ENCODE data around the gene SENP8.

The SENP8 gene

DNA sequence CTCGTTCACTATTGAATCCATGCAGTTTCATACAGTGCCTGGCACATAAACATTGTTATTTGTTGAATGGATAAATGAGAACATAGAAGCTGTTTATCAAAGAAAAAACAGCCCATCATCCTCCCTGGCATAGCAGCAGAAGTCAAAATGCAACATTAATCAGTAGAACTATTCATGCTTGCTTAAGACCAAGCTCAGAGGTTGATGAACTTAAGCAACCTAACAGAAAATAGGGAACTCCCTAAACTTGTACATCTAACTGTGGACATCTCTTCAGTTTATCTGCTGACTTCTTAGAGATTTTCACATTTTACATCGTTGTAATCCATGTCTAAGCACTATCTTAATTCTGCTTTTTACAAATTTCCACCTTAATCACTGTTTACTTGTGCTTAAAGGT is 29.2 kb downstream of the SENP8 start:
- no peak for TF ChIP-seq TAF1 (IDR thresholded peaks at IDR 0.05; ENCODE audit: low read depth)
- TF ChIP-seq EGR1 (IDR thresholded peaks at IDR 0.05), result no peak
- TF ChIP-seq, protein P1, sequence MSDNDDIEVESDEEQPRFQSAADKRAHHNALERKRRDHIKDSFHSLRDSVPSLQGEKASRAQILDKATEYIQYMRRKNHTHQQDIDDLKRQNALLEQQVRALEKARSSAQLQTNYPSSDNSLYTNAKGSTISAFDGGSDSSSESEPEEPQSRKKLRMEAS (IDR thresholded peaks at IDR 0.05), result no peak
- no peak for TF ChIP-seq NFIC (IDR thresholded peaks at IDR 0.05)
- TF ChIP-seq CEBPB (IDR thresholded peaks at IDR 0.05), result no peak
- no peak for TF ChIP-seq EP300 (IDR thresholded peaks at IDR 0.05; ENCODE audit: borderline replicate concordance)
- TF ChIP-seq TCF12 (IDR thresholded peaks at IDR 0.05; ENCODE audit: low read depth), result no peak
- TF ChIP-seq FOXM1 (IDR thresholded peaks at IDR 0.05; ENCODE audit: borderline replicate concordance, low read depth), result no peak
- TF ChIP-seq YY1 (IDR thresholded peaks at IDR 0.05; ENCODE audit: low read depth), result no peak

DNA sequence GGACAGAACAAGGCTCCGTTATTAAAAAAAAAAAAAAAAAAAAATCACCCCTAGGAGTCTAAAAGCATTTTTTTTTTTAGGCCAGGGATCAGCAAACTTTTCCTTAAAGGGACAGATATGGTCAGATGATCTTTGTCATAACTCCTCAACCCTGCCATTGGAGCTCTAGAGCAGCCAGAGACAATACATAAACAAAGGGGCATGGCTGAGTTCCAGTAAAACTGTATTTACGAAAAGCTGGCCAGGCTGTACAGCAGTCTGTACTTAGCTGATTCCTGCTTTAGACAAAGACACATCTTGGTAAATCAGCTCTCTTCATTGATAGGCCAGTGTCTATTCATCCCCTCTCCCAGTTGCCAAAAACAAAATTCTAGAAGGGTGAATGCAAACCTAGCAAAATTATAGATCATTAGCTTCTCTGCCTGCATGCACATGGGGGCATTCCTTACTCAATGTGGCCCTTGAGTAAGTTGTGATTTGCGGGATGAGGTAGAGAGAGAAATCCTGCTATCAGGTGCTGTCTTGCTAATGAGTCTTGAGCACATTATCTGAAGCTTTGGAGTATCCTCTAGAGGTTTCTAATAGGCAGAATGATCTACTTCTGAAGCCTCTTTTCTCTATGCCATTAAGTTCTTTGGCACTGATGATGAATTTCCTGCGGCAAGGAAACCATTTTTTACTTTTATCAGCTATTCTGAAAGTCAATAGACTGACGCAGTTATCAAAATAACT is 35.2 kb downstream of the SENP8 start:
- TF ChIP-seq NFIC (IDR thresholded peaks at IDR 0.05) (no peak), EGR1 (IDR thresholded peaks at IDR 0.05) (no peak), RAD21 (IDR thresholded peaks at IDR 0.05; ENCODE audit: low read depth) (no peak), TCF12 (IDR thresholded peaks at IDR 0.05; ENCODE audit: low read depth) (no peak), EP300 (IDR thresholded peaks at IDR 0.05; ENCODE audit: borderline replicate concordance) (no peak), TAF1 (IDR thresholded peaks at IDR 0.05; ENCODE audit: low read depth) (no peak), YY1 (IDR thresholded peaks at IDR 0.05; ENCODE audit: low read depth) (no peak), TEAD4 (IDR thresholded peaks at IDR 0.05) (no peak), ZBTB7A (IDR thresholded peaks at IDR 0.05; ENCODE audit: low read depth) (no peak), FOXM1 (IDR thresholded peaks at IDR 0.05; ENCODE audit: borderline replicate concordance, low read depth) (no peak), CREB1 (IDR thresholded peaks at IDR 0.05; ENCODE audit: low read depth) (no peak), CEBPB (IDR thresholded peaks at IDR 0.05) (no peak)
- TF ChIP-seq, protein P1 (IDR thresholded peaks at IDR 0.05), result no peak
- TF ChIP-seq, protein P2, sequence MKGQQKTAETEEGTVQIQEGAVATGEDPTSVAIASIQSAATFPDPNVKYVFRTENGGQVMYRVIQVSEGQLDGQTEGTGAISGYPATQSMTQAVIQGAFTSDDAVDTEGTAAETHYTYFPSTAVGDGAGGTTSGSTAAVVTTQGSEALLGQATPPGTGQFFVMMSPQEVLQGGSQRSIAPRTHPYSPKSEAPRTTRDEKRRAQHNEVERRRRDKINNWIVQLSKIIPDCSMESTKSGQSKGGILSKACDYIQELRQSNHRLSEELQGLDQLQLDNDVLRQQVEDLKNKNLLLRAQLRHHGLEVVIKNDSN (IDR thresholded peaks at IDR 0.05), result no peak
- TF ChIP-seq, protein P3, sequence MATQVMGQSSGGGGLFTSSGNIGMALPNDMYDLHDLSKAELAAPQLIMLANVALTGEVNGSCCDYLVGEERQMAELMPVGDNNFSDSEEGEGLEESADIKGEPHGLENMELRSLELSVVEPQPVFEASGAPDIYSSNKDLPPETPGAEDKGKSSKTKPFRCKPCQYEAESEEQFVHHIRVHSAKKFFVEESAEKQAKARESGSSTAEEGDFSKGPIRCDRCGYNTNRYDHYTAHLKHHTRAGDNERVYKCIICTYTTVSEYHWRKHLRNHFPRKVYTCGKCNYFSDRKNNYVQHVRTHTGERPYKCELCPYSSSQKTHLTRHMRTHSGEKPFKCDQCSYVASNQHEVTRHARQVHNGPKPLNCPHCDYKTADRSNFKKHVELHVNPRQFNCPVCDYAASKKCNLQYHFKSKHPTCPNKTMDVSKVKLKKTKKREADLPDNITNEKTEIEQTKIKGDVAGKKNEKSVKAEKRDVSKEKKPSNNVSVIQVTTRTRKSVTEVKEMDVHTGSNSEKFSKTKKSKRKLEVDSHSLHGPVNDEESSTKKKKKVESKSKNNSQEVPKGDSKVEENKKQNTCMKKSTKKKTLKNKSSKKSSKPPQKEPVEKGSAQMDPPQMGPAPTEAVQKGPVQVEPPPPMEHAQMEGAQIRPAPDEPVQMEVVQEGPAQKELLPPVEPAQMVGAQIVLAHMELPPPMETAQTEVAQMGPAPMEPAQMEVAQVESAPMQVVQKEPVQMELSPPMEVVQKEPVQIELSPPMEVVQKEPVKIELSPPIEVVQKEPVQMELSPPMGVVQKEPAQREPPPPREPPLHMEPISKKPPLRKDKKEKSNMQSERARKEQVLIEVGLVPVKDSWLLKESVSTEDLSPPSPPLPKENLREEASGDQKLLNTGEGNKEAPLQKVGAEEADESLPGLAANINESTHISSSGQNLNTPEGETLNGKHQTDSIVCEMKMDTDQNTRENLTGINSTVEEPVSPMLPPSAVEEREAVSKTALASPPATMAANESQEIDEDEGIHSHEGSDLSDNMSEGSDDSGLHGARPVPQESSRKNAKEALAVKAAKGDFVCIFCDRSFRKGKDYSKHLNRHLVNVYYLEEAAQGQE (IDR thresholded peaks at IDR 0.05; ENCODE audit: low read depth), result no peak

DNA sequence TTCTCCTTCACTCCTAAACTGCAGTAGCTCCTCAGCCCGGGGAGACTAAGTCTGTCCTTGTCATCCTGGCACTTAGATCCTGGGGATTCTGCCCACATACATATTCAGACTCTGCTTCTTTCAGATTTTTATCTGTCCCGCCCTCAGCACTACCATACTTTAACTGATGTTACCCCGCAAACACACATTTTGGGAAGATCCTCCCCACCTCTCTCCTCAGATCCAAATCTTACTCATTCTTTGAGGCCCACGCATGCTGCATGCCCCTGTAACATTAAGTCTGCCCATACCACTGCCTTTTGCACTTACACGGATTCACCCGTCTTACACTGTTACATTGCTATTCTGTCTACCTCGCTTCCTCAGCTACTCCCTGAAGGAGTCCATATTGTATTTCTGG is 36.1 kb downstream of the SENP8 start:
- TF ChIP-seq TCF12 (IDR thresholded peaks at IDR 0.05; ENCODE audit: low read depth) (no peak), RAD21 (IDR thresholded peaks at IDR 0.05; ENCODE audit: low read depth) (no peak), NFIC (IDR thresholded peaks at IDR 0.05) (no peak), CREB1 (IDR thresholded peaks at IDR 0.05; ENCODE audit: low read depth) (no peak), EP300 (IDR thresholded peaks at IDR 0.05; ENCODE audit: borderline replicate concordance) (no peak)
- TF ChIP-seq, protein P2 (IDR thresholded peaks at IDR 0.05), result no peak

DNA sequence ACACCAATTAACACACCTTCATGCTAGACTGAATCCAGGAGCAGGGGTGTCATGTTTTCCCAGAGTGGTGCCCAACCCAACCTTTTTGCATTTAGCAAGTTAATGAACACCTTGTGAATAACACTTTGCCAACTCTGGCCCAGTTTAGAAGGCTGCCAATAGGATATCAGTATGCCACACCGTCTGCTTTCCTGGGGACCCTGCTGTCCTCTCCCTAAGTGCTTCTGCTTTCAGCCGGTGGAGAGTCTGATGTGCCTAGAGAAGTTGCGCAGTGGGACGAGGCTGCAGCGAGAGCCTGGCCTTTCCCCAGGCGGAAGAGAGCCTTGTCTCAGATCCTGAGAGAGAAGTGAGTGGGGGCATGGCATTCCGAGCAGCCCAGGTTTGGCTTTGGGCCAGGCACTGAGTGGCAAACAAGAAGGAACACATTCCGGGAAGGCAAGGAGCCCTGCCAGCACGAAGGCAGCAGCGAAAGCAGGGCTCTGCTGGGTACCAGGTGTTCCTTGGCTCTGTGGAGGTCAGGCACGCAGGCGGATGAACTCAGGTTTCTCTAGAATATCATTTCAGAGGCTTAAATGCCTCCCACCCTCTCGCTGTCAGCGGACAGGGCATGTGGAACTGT is 36.9 kb downstream of the SENP8 start:
- TF ChIP-seq NFIC (IDR thresholded peaks at IDR 0.05) (peak; percentile 99), EP300 (IDR thresholded peaks at IDR 0.05; ENCODE audit: borderline replicate concordance) (peak; percentile 79), TAF1 (IDR thresholded peaks at IDR 0.05; ENCODE audit: low read depth) (no peak), RAD21 (IDR thresholded peaks at IDR 0.05; ENCODE audit: low read depth) (peak; percentile 24; the same call in 1 of the 2 replicates), CREB1 (IDR thresholded peaks at IDR 0.05; ENCODE audit: low read depth) (no peak), TCF12 (IDR thresholded peaks at IDR 0.05; ENCODE audit: low read depth) (peak; percentile 92), TEAD4 (IDR thresholded peaks at IDR 0.05) (peak; percentile 98)
- TF ChIP-seq, protein P1 (IDR thresholded peaks at IDR 0.05), result peak; percentile 83
- TF ChIP-seq, protein P3 (IDR thresholded peaks at IDR 0.05; ENCODE audit: low read depth), result no peak; the same call in 1 of the 2 replicates

All from Ishikawa (cell line).